GM12865 (cell line): ENCODE results near the gene UCP3.
A peak's percentile ranks its signal among the peaks of the same experiment; 100 is the strongest.

ENCODE experiments used
- DNase-seq: peaks from one replicate; pipeline ENCODE4 v3.0.0; 2010; ENCODE audit warnings: low read depth
- H3K4me3 ChIP-seq: 2 replicates; pipeline ENCODE4 v1.5.1; 2011; ENCODE audit warnings: mild to moderate bottlenecking, low read depth, low read length, control low read depth
- TF ChIP-seq, protein P1 (sequence below): IDR thresholded peaks from 2 replicates; pipeline ENCODE4 v1.5.1; 2011; ENCODE audit warnings: low read length, control low read depth, low read depth, inconsistent platforms; ENCODE audit not compliant: insufficient read depth; ENCODE audit errors: missing control alignments

UCP3 gene

DNA sequence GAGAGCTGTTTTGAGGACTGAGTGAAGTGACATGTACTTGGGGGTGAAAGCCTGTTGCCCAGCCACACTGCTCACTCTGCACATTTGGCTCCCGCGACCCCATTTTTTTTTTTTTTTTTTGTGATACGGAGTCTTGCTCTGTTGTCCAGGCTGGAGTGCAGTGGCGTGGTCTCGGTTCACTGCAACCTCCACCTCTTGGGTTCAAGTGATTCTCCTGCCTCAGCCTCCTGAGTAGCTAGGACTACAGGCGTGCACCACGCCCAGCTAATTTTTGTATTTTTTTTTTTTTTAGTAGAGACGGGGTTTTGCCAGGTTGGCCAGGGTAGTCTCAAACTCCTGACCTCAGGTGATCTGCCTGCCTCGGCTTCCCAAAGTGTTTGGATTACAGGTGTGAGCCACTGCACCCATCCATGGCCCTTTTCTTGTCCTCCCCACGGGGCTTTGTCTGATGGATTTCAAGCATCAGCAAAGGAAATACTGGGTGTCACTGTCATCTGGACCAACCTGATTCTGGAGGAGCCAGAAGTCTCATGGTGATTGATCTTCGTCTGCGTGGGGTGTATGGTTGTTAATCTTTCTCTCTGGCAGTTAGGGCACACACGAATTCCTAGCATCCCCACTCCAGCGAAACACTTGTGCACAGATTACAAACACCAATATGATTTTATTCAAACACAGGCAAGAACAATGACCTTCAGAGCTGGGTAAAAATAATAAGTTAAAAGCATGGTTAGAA lies 3.4 kb upstream of the UCP3 start:
- no peak overlapping the region for H3K4me3 ChIP-seq
- TF ChIP-seq, protein P1, sequence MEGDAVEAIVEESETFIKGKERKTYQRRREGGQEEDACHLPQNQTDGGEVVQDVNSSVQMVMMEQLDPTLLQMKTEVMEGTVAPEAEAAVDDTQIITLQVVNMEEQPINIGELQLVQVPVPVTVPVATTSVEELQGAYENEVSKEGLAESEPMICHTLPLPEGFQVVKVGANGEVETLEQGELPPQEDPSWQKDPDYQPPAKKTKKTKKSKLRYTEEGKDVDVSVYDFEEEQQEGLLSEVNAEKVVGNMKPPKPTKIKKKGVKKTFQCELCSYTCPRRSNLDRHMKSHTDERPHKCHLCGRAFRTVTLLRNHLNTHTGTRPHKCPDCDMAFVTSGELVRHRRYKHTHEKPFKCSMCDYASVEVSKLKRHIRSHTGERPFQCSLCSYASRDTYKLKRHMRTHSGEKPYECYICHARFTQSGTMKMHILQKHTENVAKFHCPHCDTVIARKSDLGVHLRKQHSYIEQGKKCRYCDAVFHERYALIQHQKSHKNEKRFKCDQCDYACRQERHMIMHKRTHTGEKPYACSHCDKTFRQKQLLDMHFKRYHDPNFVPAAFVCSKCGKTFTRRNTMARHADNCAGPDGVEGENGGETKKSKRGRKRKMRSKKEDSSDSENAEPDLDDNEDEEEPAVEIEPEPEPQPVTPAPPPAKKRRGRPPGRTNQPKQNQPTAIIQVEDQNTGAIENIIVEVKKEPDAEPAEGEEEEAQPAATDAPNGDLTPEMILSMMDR: no peak
- no peak for DNase-seq

DNA sequence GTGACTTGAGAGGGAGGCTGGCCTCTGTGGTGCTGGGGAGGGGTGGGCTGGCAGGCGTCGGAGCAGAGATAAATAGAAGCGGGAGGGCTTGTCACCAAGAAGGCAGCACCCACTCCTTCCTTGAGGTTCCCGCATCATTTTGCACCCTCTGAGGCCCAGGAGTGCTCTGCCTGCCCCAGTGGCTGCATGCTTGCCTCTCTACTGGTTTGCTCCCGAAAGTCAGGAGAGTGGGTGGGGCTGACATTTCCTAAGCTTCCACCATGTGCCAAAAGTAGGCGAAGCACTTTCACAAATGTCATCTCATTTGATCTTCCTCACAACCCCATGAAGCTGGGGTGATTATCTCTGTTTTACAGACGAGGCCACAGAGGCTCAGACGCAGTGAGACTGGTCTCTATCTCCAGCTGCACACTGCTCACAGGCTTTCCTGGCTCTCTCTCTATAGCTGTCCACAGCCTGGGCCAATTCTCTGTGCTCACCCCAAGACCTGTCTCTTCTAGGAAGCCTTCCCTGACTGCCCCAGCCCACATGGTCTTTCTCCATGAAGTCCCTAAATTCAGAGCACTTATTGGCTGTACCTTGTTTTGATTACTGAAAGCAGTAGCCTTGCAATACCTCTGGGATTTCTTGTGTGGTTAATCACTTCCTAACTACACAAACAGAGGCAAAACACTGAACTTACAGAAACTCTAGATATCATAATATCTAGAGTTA lies 2.6 kb upstream of the UCP3 start:
- DNase-seq: peak; percentile 86
- TF ChIP-seq, protein P1: no peak
- H3K4me3 ChIP-seq: no peak overlapping the region

DNA sequence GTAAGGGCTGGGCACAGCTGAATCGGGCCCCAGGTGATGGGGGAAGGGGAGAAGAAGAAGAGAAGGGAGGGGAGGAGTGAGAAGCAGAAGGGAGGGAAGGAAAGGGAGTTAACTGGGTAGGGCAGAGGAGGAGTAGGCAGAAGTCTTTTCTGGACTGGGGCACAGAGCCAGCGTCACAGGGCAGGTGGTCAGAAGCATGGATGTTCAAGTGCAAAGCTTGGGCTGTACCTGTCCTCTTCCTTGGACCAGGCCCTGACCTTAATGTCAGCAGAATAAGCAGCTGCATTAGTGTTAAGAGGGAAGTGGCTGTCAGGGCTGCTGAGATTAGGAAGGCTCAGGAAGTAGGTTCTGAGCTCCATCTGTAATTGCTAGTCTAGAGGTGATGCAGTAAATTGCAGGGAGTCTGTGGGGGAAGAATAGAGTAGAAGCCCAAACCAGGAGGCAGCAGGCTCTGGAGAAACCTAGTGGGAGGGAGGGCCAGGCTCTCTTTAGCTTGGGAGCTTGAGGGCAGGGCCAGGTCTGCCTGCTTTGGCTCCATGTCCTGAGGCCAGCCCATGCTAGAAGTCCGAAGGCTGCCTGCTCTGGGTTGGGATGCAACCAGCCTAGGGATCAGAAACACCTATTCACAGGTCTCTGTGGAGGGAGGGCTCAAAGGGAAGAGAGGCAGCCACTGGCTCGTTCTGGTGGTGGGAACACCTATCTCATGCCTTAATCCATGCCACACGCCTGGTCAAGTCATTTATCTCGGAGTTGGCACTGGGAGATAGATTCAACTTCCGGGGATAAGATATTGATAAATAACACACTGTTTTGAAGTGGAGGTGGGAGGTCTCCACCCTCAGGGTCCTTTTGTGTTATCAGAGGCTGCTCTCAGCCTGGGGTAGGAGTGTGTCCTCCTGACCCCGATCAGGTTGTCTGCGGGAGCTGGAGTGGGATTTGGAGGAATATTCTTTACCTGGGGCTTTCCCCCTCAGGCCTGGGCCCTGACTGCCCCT lies 1.7 kb upstream of the UCP3 start:
- H3K4me3 ChIP-seq: no peak overlapping the region
- TF ChIP-seq, protein P1: no peak
- DNase-seq: no peak

DNA sequence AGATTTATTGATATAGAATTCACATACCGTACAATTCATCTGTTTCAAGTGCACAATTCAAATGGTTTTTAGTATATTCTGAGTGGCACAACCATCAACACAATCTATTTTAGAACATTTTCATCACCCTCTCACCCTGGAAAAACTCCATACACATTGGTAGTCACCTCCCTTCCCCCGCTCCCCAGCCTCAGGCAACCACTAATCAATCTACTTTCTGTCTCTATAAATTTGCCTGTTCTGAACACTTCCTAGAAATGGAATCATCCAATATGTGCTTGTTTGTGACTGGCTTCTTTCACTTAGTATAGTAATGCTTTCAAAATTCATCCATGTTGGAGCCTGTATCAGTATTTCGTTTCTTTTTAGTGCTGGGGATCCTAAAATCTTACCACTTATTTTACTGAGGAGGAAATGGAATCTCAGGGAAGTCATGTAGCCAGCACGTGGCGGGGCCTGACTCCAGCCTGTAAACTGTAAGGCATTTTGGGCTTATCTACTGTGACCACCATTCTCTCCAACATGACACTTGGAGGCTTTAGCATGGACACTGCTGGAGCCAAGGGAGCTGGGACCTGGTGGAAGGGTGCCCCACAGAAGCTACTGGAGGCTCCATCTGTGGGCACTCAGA lies 905 bp upstream of the UCP3 start:
- TF ChIP-seq, protein P1: no peak
- H3K4me3 ChIP-seq: no peak overlapping the region
- DNase-seq: no peak

DNA sequence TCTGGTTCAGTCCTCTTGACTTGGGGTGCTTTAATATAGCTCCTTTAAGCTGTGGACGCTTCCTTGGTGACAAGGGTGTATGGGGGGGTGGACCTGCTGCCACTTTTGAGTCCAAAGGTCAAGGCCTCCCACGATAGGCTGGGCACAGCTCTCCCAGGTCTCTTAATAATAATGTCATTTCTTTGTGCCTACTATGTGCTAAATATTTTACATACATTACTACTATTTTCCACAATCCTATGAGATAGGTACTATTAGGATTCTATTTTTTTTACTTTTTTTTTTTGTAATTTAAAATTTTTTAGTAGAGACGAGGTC lies 304 bp upstream of the UCP3 start:
- no peak overlapping the region for H3K4me3 ChIP-seq
- no peak for DNase-seq
- TF ChIP-seq, protein P1: no peak

DNA sequence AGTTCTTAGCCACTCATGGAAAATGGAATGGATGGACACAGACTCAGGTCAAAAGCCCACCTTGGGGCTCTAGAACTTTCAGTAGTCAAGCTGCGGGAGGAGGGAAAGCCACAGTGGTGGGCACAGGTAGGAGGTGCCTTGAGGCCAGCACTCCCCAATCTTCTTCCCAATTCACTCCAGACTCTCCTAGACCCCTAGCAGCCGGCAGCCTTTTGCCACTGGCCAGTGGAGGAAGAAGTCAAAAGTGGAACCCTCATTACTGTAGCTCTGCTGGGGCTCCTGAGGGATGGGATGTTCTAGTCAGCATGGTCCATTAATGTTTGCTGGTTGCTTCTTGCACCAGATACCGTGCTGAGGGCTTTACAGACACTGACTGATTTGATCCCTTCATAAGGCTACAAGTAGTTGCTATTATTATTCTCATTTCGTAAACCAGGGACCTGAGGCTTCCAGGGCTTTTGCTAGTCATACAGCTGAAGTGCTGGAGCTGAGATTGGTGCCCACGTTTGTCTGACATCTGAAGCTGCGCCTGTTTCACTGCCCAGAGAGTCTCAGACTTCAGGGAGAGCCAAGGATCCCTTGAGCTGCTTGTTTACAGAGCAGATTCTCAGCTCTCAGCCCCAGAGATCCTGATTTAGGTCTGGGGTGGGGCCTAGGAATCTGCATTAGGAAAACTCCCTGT lies 1.1 kb downstream of the UCP3 start:
- TF ChIP-seq, protein P1: no peak
- DNase-seq: no peak
- H3K4me3 ChIP-seq: no peak overlapping the region
